SK-N-DZ (cell line): ENCODE data around the gene MYH9.
"Not testable (repeated sequence)": the region's sequence is repeated elsewhere in the genome, so short reads cannot be mapped to it uniquely, and the experiment has no call there.

Source experiments
- DNase-seq: peaks from one replicate; pipeline ENCODE4 v3.0.0-alpha.2; 2015; ENCODE audit warnings: low spot score

MYH9 gene

GRCh38 chr22:36279219-36279666 lies 108.5 kb downstream of the MYH9 start:
- DNase-seq, result no peak

- DNase-seq, result peak; percentile 45
Measured at GRCh38 chr22:36277482-36278291, 110.1 kb downstream of the MYH9 start.

- no peak for DNase-seq
Measured at GRCh38 chr22:36274531-36274930, 113.2 kb downstream of the MYH9 start.

GRCh38 chr22:36271951-36272350 lies 115.8 kb downstream of the MYH9 start:
- not testable (repeated sequence) for DNase-seq

- not testable (repeated sequence) for DNase-seq
Measured at GRCh38 chr22:36271231-36271630, 116.5 kb downstream of the MYH9 start.

- no peak for DNase-seq
Measured at GRCh38 chr22:36267896-36268485, 119.8 kb downstream of the MYH9 start.

- DNase-seq, result no peak
Measured at GRCh38 chr22:36267058-36267457, 120.7 kb downstream of the MYH9 start.

- DNase-seq, result not testable (repeated sequence)
Measured at GRCh38 chr22:36263886-36264664, 123.7 kb downstream of the MYH9 start.

GRCh38 chr22:36263216-36263673 lies 124.5 kb downstream of the MYH9 start:
- not testable (repeated sequence) for DNase-seq

- not testable (repeated sequence) for DNase-seq
Measured at GRCh38 chr22:36262307-36262706, 125.5 kb downstream of the MYH9 start.

GRCh38 chr22:36261675-36262074 lies 126.1 kb downstream of the MYH9 start:
- not testable (repeated sequence) for DNase-seq

- no peak for DNase-seq
Measured at GRCh38 chr22:36259615-36260300, 128.0 kb downstream of the MYH9 start.

GRCh38 chr22:36258701-36259614 lies 128.8 kb downstream of the MYH9 start:
- peak; percentile 53 for DNase-seq

GRCh38 chr22:36257948-36258670 lies 129.7 kb downstream of the MYH9 start:
- no peak for DNase-seq

- no peak for DNase-seq
Measured at GRCh38 chr22:36257308-36257707, 130.5 kb downstream of the MYH9 start.

- DNase-seq, result no peak
Measured at GRCh38 chr22:36256478-36256877, 131.3 kb downstream of the MYH9 start.

- DNase-seq, result not testable (repeated sequence)
Measured at GRCh38 chr22:36255572-36255971, 132.2 kb downstream of the MYH9 start.

GRCh38 chr22:36253523-36254490 lies 134.0 kb downstream of the MYH9 start:
- no peak for DNase-seq
